ENCODE results near the gene MCM3AP. TPM values are rescaled to one million over a fixed set of nuclear protein-coding genes. Genes with fewer than 3 reads are reported as not detected.

The MCM3AP gene
- 100 to 1,000 TPM in 1 of 2 donors, 10 to 100 TPM in 1; 84.3 to 101 TPM for total RNA-seq

DNA sequence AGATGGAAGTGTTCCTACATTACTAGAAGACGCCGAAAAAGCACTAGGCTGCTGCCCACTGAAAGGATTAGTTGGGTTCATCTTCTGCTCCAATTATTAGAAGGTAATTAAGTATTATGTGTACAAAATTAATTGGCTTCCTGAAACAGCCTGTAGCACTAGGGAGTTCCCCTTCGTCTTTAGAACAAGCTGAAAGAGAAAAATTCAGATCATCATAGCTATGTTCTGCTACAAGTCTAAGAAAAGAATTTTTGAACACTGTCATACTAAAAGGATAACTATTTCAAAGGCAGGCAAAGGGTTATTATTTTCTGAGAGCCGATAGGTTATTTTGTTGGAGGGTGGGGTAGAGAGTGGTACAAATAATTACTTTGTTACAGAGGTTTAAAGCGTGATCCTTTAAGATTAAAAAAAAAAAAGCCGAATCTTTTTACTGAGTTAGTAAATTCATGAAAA is at the start of gene MCM3AP:
TSS of gene MCM3AP (minus strand) at position 406 of the 456 bp plus-strand sequence. CDS start at position 81, 325 bp downstream.
- Histone ChIP-seq H3K27me3 (replicated peaks; ENCODE audit: insufficient read depth) (no peaks in the 10 kb centered on the region), H3K36me3 (peaks cover 6% of the 10 kb centered on the region), H3K9me3 (no peaks in the 10 kb centered on the region), H3K27ac (peak within 1 kb of the TSS; percentile 89 to 93), H3K4me3 (peak within 1 kb of the TSS; percentile 93), H3K4me1 (ENCODE audit: control insufficient read depth in 1 of 2, low read depth in 2 of 2) (peaks cover 46% of the 10 kb centered on the region in 2 donors)
- ATAC-seq (ENCODE audit: insufficient number of reproducible peaks, low FRiP score, low read depth) (no peak), DNase-seq (ENCODE audit: low spot score) (no peak)
- TF ChIP-seq, protein P1, sequence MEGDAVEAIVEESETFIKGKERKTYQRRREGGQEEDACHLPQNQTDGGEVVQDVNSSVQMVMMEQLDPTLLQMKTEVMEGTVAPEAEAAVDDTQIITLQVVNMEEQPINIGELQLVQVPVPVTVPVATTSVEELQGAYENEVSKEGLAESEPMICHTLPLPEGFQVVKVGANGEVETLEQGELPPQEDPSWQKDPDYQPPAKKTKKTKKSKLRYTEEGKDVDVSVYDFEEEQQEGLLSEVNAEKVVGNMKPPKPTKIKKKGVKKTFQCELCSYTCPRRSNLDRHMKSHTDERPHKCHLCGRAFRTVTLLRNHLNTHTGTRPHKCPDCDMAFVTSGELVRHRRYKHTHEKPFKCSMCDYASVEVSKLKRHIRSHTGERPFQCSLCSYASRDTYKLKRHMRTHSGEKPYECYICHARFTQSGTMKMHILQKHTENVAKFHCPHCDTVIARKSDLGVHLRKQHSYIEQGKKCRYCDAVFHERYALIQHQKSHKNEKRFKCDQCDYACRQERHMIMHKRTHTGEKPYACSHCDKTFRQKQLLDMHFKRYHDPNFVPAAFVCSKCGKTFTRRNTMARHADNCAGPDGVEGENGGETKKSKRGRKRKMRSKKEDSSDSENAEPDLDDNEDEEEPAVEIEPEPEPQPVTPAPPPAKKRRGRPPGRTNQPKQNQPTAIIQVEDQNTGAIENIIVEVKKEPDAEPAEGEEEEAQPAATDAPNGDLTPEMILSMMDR (IDR thresholded peaks at IDR 0.05), result no peak

DNA sequence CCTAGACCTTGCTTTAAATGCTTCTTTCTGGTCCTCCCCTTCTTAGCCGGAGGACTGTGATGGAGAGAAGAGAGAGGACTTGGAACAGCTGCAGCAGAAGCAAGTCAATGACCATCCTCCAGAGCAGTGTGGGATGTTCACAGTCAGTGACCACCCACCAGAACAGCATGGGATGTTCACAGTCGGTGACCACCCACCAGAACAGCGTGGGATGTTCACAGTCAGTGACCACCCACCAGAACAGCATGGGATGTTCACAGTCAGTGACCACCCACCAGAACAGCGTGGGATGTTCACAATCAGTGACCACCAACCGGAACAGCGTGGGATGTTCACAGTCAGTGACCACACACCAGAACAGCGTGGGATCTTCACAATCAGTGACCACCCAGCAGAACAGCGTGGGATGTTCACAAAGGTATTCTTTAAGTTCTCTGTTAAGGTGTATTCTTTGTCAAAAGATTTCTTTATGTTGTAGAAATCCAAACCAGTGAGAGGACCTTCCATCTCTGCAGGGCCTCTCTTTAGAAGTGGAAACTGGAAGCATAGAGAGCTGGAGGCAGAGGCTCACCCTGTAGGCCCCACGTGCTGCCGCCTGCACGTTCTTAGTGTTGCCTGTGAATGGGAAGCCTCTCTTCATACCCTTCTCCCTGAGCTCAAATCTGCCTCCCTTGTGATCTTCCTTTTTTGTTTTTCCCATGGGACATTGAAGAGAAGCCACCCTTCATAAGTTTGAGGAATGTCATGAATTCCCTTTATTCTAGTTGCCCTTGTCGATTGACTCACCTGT is 49.1 kb upstream of the MCM3AP start:
- DNase-seq (ENCODE audit: low spot score) (no peak), ATAC-seq (ENCODE audit: insufficient number of reproducible peaks, low FRiP score, low read depth) (no peak)
- TF ChIP-seq, protein P1 (IDR thresholded peaks at IDR 0.05), result no peak
- no peak overlapping the region for H3K4me3 ChIP-seq
- peaks cover 15% of the 10 kb centered on the region for H3K36me3 ChIP-seq
- no peaks in the 10 kb centered on the region for H3K4me1 ChIP-seq (ENCODE audit: control insufficient read depth in 1 of 2, low read depth in 2 of 2)
- no peak overlapping the region for H3K27ac ChIP-seq
- no peaks in the 10 kb centered on the region for H3K9me3 ChIP-seq
- H3K27me3 ChIP-seq (replicated peaks; ENCODE audit: insufficient read depth), result no peaks in the 10 kb centered on the region

DNA sequence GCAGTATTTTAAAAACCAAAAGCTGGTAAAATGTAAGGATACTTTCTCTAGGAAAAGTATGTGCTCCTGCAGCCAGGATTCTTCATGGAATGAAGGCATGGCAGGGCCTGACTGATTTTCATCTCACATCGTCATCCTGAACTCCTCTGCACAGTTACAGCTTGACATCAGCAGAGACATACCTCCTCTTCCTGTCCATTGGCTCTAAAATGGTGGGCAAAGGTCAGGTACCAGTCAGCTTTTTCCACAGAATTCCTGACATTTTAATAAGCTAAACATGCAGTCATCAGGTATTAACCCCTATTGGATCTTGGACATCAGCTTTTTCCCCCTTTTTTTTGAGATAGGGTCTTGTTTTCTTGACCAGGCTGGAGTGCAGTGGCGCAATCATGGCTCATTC is 44.4 kb upstream of the MCM3AP start:
- Histone ChIP-seq H3K9me3 (no peaks in the 10 kb centered on the region), H3K27ac (no peak overlapping the region), H3K4me3 (no peak overlapping the region), H3K4me1 (ENCODE audit: control insufficient read depth in 1 of 2, low read depth in 2 of 2) (peaks cover 0 to 16% of the 10 kb centered on the region in 2 donors), H3K27me3 (replicated peaks; ENCODE audit: insufficient read depth) (no peaks in the 10 kb centered on the region), H3K36me3 (peaks cover 7% of the 10 kb centered on the region)
- DNase-seq (ENCODE audit: low spot score), result no peak
- no peak for ATAC-seq (ENCODE audit: insufficient number of reproducible peaks, low FRiP score, low read depth)
- TF ChIP-seq, protein P1 (IDR thresholded peaks at IDR 0.05), result no peak

DNA sequence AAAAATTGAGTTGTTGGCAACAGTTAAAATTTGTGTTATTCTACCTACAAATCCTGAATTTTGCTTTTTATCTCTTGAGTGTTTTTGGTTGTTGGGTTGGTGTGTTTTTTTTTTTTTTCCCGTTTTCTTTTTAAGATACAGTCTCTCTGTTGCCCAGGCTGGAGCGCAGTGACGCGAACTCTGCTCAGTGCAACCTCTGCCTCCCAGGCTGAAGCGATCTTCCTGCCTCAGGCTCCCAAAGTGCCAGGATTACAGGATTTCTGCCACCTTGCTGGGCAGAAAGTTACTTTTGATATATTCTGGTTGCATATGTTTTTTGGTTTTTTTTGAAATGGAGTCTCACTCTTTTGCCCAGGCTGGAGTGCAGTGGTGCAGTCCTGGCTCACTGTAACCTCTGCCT is 42.7 kb upstream of the MCM3AP start:
- H3K36me3 ChIP-seq, result peaks cover 6% of the 10 kb centered on the region
- H3K27me3 ChIP-seq (replicated peaks; ENCODE audit: insufficient read depth), result no peaks in the 10 kb centered on the region

DNA sequence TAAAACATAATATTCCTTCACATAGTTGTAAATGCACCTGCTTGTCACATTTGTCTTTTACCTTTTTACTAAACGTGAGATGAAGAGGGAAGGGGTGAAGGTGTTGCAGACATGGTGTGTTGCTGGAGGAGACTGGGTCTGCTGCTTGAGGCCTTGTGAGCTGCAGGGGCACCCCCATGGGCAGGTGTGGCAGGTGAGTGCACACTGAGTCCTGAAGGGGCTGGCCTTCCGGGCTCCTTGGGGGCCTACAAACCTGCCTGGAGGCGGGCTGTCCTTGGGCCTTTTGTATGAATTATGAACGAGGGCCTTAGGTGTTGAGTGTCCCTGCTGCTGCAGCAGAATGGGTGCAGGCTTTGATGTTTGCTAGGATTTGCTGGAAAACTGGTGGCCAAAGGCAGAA is 42.3 kb upstream of the MCM3AP start:
- Histone ChIP-seq H3K36me3 (peaks cover 6% of the 10 kb centered on the region), H3K4me1 (ENCODE audit: control insufficient read depth in 1 of 2, low read depth in 2 of 2) (peaks cover 6 to 21% of the 10 kb centered on the region in 2 donors), H3K9me3 (no peaks in the 10 kb centered on the region), H3K27me3 (replicated peaks; ENCODE audit: insufficient read depth) (no peaks in the 10 kb centered on the region), H3K4me3 (no peak overlapping the region), H3K27ac (no peak overlapping the region)
- TF ChIP-seq, protein P1 (IDR thresholded peaks at IDR 0.05), result no peak
- no peak for DNase-seq (ENCODE audit: low spot score)
- ATAC-seq (ENCODE audit: insufficient number of reproducible peaks, low FRiP score, low read depth), result no peak

More for the DNA sequence above, 42.7 kb upstream of the MCM3AP start:
- no peak for DNase-seq (ENCODE audit: low spot score)
- Histone ChIP-seq H3K27ac (no peak overlapping the region), H3K4me3 (no peak overlapping the region), H3K9me3 (no peaks in the 10 kb centered on the region), H3K4me1 (ENCODE audit: control insufficient read depth in 1 of 2, low read depth in 2 of 2) (peaks cover 2 to 17% of the 10 kb centered on the region in 2 donors)
- TF ChIP-seq, protein P1 (IDR thresholded peaks at IDR 0.05), result no peak
- no peak for ATAC-seq (ENCODE audit: insufficient number of reproducible peaks, low FRiP score, low read depth)
